Measurements from ENCODE around the gene CD226.
"Not testable (repeated sequence)": the region's sequence is repeated elsewhere in the genome, so short reads cannot be mapped to it uniquely, and the experiment has no call there.

CD226 gene

DNA sequence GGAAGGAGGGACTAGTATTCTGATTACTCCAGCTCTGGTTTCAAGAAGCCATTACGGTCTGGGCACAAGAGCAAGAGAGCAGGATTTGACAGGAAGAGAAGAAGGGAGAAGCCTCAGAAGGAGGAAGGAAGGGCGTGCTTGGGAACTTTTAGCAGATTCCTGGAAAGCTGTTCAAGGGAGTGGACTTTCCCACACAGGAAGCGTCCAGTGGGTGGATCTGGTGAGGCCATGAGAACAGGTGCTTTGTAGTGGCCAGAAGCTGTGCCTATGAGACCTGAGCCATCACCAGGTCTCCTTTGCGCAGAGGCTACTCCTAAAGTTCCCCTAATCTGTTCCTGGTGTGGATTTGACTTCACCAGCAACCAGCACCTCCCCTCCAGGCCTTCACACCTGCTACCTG lies 62.3 kb downstream of the CD226 start:
- Histone ChIP-seq H3K36me3 (ENCODE audit: insufficient read depth) (no peaks in the 10 kb centered on the region), H4K20me1 (ENCODE audit: insufficient read depth) (no peaks in the 10 kb centered on the region), H3K4me1 (ENCODE audit: low read depth, poor library complexity, severe bottlenecking) (no peaks in the 10 kb centered on the region), H3K4me2 (no peak overlapping the region), H3K79me2 (ENCODE audit: insufficient read depth, low read depth) (no peaks in the 10 kb centered on the region), H3K27me3 (ENCODE audit: insufficient read depth, low read depth) (no peaks in the 10 kb centered on the region), H3K27ac (no peak overlapping the region), H3K9ac (no peak overlapping the region), H2AFZ (ENCODE audit: low read depth) (no peak overlapping the region), H3K4me3 (IDR thresholded peaks at IDR 0.05; ENCODE audit: insufficient read depth, low read depth, low read length) (no peak overlapping the region)
- no peak for TF ChIP-seq CTCF (conservative IDR thresholded peaks at IDR 0.05; ENCODE audit: low read depth, low read length)

DNA sequence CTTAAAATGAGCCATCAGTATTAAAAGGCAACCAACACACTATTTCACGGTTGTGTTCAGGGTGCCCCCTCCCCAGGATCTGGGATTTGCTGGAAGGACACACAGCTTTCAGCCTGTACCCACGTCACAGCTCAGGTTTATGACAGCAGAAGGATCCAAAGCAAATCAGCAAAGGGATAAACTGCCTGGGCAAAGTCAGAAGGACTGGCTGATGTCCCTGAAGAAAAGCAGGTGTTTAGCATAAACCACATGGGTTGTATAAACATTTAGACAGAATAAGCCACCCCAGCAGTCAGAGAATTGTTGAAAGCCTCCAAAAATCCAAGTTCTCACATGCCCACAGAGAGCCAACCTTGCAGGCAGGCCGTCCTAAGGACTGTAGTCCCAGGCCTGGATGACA lies 63.9 kb downstream of the CD226 start:
- Histone ChIP-seq H2AFZ (ENCODE audit: low read depth) (no peak overlapping the region), H3K4me2 (no peak overlapping the region)

GRCh38 chr18:69882965-69883668 lies 64.6 kb downstream of the CD226 start:
- no peaks in the 10 kb centered on the region for H4K20me1 ChIP-seq (ENCODE audit: insufficient read depth)
- H3K36me3 ChIP-seq (ENCODE audit: insufficient read depth): no peaks in the 10 kb centered on the region
- H3K27ac ChIP-seq: no peak overlapping the region
- H2AFZ ChIP-seq (ENCODE audit: low read depth): no peak overlapping the region
- H3K4me2 ChIP-seq: no peak overlapping the region
- no peak overlapping the region for H3K4me3 ChIP-seq (IDR thresholded peaks at IDR 0.05; ENCODE audit: insufficient read depth, low read depth, low read length)
- H3K27me3 ChIP-seq (ENCODE audit: insufficient read depth, low read depth): no peaks in the 10 kb centered on the region
- no peaks in the 10 kb centered on the region for H3K4me1 ChIP-seq (ENCODE audit: low read depth, poor library complexity, severe bottlenecking)
- no peak for TF ChIP-seq CTCF (conservative IDR thresholded peaks at IDR 0.05; ENCODE audit: low read depth, low read length)
- no peak overlapping the region for H3K9ac ChIP-seq
- H3K79me2 ChIP-seq (ENCODE audit: insufficient read depth, low read depth): no peaks in the 10 kb centered on the region

More for the DNA sequence above, 63.9 kb downstream of the CD226 start:
- no peak overlapping the region for H3K9ac ChIP-seq
- H3K79me2 ChIP-seq (ENCODE audit: insufficient read depth, low read depth): no peaks in the 10 kb centered on the region
- no peak overlapping the region for H3K27ac ChIP-seq
- no peaks in the 10 kb centered on the region for H3K4me1 ChIP-seq (ENCODE audit: low read depth, poor library complexity, severe bottlenecking)
- no peak overlapping the region for H3K4me3 ChIP-seq (IDR thresholded peaks at IDR 0.05; ENCODE audit: insufficient read depth, low read depth, low read length)
- no peaks in the 10 kb centered on the region for H3K27me3 ChIP-seq (ENCODE audit: insufficient read depth, low read depth)
- no peaks in the 10 kb centered on the region for H3K36me3 ChIP-seq (ENCODE audit: insufficient read depth)
- no peak for TF ChIP-seq CTCF (conservative IDR thresholded peaks at IDR 0.05; ENCODE audit: low read depth, low read length)
- H4K20me1 ChIP-seq (ENCODE audit: insufficient read depth): no peaks in the 10 kb centered on the region

DNA sequence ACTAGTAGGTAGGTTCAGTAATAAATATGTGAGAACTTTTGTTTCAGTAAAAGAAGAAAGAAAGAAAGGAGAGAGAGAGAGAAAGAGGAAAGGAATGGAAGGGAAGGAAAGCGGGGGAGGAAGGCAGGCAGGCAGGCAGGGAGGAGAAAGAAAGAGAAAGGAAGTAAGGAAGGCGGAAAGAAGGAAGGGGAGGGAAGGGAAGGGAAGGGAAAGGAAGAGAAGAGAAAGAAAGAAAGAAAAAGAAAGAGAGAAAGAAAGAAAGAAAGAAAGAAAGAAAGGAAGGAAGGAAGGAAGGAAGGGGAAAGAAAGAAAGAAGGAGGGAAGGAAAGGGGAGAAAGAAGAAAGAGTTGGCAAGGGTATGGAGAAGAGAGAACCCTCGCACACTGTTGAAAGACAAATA lies 67.6 kb downstream of the CD226 start:
- Histone ChIP-seq H3K4me2 (no peak overlapping the region), H3K9ac (no peak overlapping the region), H3K4me1 (ENCODE audit: low read depth, poor library complexity, severe bottlenecking) (no peaks in the 10 kb centered on the region), H2AFZ (ENCODE audit: low read depth) (no peak overlapping the region), H3K27ac (no peak overlapping the region), H4K20me1 (ENCODE audit: insufficient read depth) (no peaks in the 10 kb centered on the region), H3K27me3 (ENCODE audit: insufficient read depth, low read depth) (no peaks in the 10 kb centered on the region), H3K36me3 (ENCODE audit: insufficient read depth) (no peaks in the 10 kb centered on the region), H3K79me2 (ENCODE audit: insufficient read depth, low read depth) (no peaks in the 10 kb centered on the region), H3K4me3 (IDR thresholded peaks at IDR 0.05; ENCODE audit: insufficient read depth, low read depth, low read length) (no peak overlapping the region)
- TF ChIP-seq CTCF (conservative IDR thresholded peaks at IDR 0.05; ENCODE audit: low read depth, low read length): no peak

DNA sequence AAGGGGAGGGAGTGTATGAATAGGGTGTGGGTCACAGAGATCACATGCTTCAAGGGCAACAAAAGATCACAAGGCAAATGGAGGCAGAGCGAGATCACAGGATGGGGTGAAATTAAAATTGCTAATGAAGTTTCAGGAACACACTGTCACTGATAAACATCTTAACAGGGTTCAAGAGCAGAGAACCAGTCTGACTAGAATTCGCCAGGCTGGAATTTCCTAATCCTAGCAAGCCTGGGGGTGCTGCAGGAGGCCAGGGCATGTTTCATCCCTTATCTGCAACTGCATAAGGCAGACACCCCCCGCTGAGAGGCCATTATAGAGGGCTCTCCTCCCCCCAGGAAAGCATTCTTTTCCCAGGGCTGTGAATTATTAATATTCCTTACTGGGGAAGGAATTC lies 68.6 kb downstream of the CD226 start:
- H4K20me1 ChIP-seq (ENCODE audit: insufficient read depth); H3K4me3 ChIP-seq (IDR thresholded peaks at IDR 0.05; ENCODE audit: insufficient read depth, low read depth, low read length); H3K27ac ChIP-seq; H3K27me3 ChIP-seq (ENCODE audit: insufficient read depth, low read depth); H3K4me1 ChIP-seq (ENCODE audit: low read depth, poor library complexity, severe bottlenecking); H3K9ac ChIP-seq; H3K36me3 ChIP-seq (ENCODE audit: insufficient read depth); H2AFZ ChIP-seq (ENCODE audit: low read depth); H3K79me2 ChIP-seq (ENCODE audit: insufficient read depth, low read depth); H3K4me2 ChIP-seq: not testable (repeated sequence)

All from KMS-11 (cell line).